Measurements from ENCODE around the gene ATF6. TPM values are rescaled to one million over a fixed set of nuclear protein-coding genes. Genes with fewer than 3 reads are reported as not detected.

ATF6 gene
- total and polyA plus RNA-seq, 2 of the 8 experiments (the other 6 are each of a cell fraction or from before 2014, with no cell fraction given), result 4.6 to 10.0 TPM

- no peak for TF ChIP-seq TCF12 (IDR thresholded peaks at IDR 0.05; ENCODE audit: low read depth, low read length)
- no peak for TF ChIP-seq SIX5 (IDR thresholded peaks at IDR 0.05; ENCODE audit: low read depth, low read length)
- TF ChIP-seq HDAC2 (IDR thresholded peaks at IDR 0.05; ENCODE audit: borderline replicate concordance in 1 of 2, low read depth in 2 of 2, low read length in 2 of 2), result no peak
- no peak for TF ChIP-seq GABPA (IDR thresholded peaks at IDR 0.05; ENCODE audit: borderline replicate concordance, insufficient read depth, low read length)
- no peak for TF ChIP-seq FOSL1 (IDR thresholded peaks at IDR 0.05; ENCODE audit: insufficient read depth, low read depth, low read length)
Observed at GRCh38 chr1:161771161-161771560, 5.0 kb downstream of the ATF6 start (continued).

All from H1 (cell line).